Right atrium auricular region (tissue), 2 donors: ENCODE results near the gene ACLY. TPM values are rescaled to one million over a fixed set of nuclear protein-coding genes. Genes with fewer than 3 reads are reported as not detected.
A peak's percentile ranks its signal among the peaks of the same experiment; 100 is the strongest.

Experiments
- DNase-seq: peaks from one replicate; pipeline ENCODE4 v3.0.0-alpha.2; 2019; ENCODE audit warnings: low spot score
- H3K27ac ChIP-seq, 2 donors: fragments of 200-600 bp; sonication (generic); 1 replicate in 1 of 2; 2 replicates in 1 of 2; pipeline ENCODE4 v1.5.1; 2016 to 2019
- H3K27me3 ChIP-seq, 2 donors: fragments of 200-600 bp; sonication (generic); one replicate each; pipeline versions ENCODE4 v1.5.1 to v1.6.0; 2017 to 2019
- H3K36me3 ChIP-seq: fragments of 200-600 bp; sonication (generic); one replicate; pipeline ENCODE4 v1.5.1; 2016
- H3K4me1 ChIP-seq, 2 donors: fragments of 200-600 bp; sonication (generic); one replicate each; pipeline versions ENCODE4 v1.5.1 to v1.6.0; 2017 to 2019
- H3K4me3 ChIP-seq, 2 donors: fragments of 200-600 bp; sonication (generic); 1 replicate in 1 of 2; 2 replicates in 1 of 2; pipeline ENCODE4 v1.5.1; 2017 to 2019; ENCODE audit warnings: mild to moderate bottlenecking in 1 of 2, moderate library complexity in 1 of 2
- H3K9me3 ChIP-seq, 2 donors: fragments of 200-600 bp; sonication (generic); one replicate each; pipeline ENCODE4 v1.5.1; 2019
- CTCF ChIP-seq, 2 donors: fragments of 200-600 bp; sonication (generic); IDR thresholded peaks; one replicate each; pipeline ENCODE4 v1.5.1; 2019; ENCODE audit warnings: antibody characterized with exemption in 2 of 2
- total RNA-seq, 2 donors: library from RNA; depleted of rRNA; stranded (reverse); fragments of >200 nt; gene quantifications; one replicate each; pipeline ENCODE4 v1.1.0, GENCODE V29; 2016

ACLY gene
- total RNA-seq, 2 donors from 2014 or later, result 31.7 to 42.2 TPM

- peak; percentile 67 for DNase-seq
- Histone ChIP-seq H3K9me3 (no peaks in the 10 kb centered on the region), H3K4me1 (peaks cover 0 to 26% of the 10 kb centered on the region in 2 donors), H3K36me3 (no peaks in the 10 kb centered on the region), H3K27ac (peak overlapping the region; percentile 83 to 91), H3K27me3 (no peaks in the 10 kb centered on the region), H3K4me3 (peak overlapping the region; percentile 71 to 99)
- no peak for TF ChIP-seq CTCF (IDR thresholded peaks at IDR 0.05)
Observed at GRCh38 chr17:41965694-41966462, 47.1 kb upstream of the ACLY start.

- H3K4me3 ChIP-seq, result no peak overlapping the region
- no peaks in the 10 kb centered on the region for H3K36me3 ChIP-seq
- H3K27me3 ChIP-seq, result no peaks in the 10 kb centered on the region
- H3K4me1 ChIP-seq, result peaks cover 0 to 23% of the 10 kb centered on the region in 2 donors
- TF ChIP-seq CTCF (IDR thresholded peaks at IDR 0.05), result peak; percentile 70 to 88
- no peaks in the 10 kb centered on the region for H3K9me3 ChIP-seq
- no peak overlapping the region for H3K27ac ChIP-seq
- peak; percentile 83 for DNase-seq
Observed at GRCh38 chr17:41962768-41963434, 44.1 kb upstream of the ACLY start.

GRCh38 chr17:41962111-41962510 lies 43.4 kb upstream of the ACLY start:
- TF ChIP-seq CTCF (IDR thresholded peaks at IDR 0.05), result no peak
- no peak overlapping the region for H3K4me3 ChIP-seq
- no peak overlapping the region for H3K27ac ChIP-seq
- no peak for DNase-seq
- H3K4me1 ChIP-seq, result peaks cover 0 to 15% of the 10 kb centered on the region in 2 donors
- H3K27me3 ChIP-seq, result no peaks in the 10 kb centered on the region
- H3K9me3 ChIP-seq, result no peaks in the 10 kb centered on the region
- no peaks in the 10 kb centered on the region for H3K36me3 ChIP-seq

- H3K9me3 ChIP-seq, result no peaks in the 10 kb centered on the region
- H3K36me3 ChIP-seq, result no peaks in the 10 kb centered on the region
- DNase-seq, result no peak
- no peak overlapping the region for H3K27ac ChIP-seq
- H3K4me3 ChIP-seq, result no peak overlapping the region
- no peaks in the 10 kb centered on the region for H3K27me3 ChIP-seq
- H3K4me1 ChIP-seq, result peaks cover 0 to 4% of the 10 kb centered on the region in 2 donors
- peak in 1 of 2 donors; percentile 42 for TF ChIP-seq CTCF (IDR thresholded peaks at IDR 0.05)
Observed at GRCh38 chr17:41959336-41960095, 40.8 kb upstream of the ACLY start.

DNA sequence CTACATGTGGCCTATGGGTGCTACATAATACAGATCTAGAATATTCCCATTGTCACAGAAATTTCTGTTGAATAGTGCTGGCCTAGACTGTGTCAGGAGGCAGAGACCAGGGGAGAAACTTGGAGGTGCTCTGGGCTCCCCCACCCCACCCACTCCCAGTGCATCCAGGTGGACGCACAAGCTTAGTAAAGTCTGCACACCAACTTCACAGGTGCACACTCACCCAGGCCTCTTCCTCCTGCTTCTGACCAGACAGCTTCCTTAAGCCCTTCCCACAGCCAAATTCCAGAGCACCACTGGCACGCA lies 40.2 kb upstream of the ACLY start:
- DNase-seq, result no peak
- H3K27ac ChIP-seq, result no peak overlapping the region
- no peak overlapping the region for H3K4me3 ChIP-seq
- TF ChIP-seq CTCF (IDR thresholded peaks at IDR 0.05), result no peak
- H3K4me1 ChIP-seq, result peaks cover 0 to 4% of the 10 kb centered on the region in 2 donors
- H3K27me3 ChIP-seq, result no peaks in the 10 kb centered on the region
- no peaks in the 10 kb centered on the region for H3K36me3 ChIP-seq
- H3K9me3 ChIP-seq, result no peaks in the 10 kb centered on the region
